IMR-90 (cell line): ENCODE measurements around the gene DCDC2.

Source experiments
- CEBPB ChIP-seq: IDR thresholded peaks from 2 replicates; pipeline ENCODE4 v1.6.1; 2012; ENCODE audit warnings: low read depth, low read length, improper control_type of control experiment
- CHD1 ChIP-seq: IDR thresholded peaks from 2 replicates; pipeline ENCODE4 v1.6.1; 2012; ENCODE audit warnings: low read depth, low read length, improper control_type of control experiment
- CTCF ChIP-seq: conservative IDR thresholded peaks from 2 replicates; pipeline ENCODE4 v1.5.1; 2012; ENCODE audit warnings: mild to moderate bottlenecking, low read depth, low read length, improper control_type of control experiment
- MAFK ChIP-seq: IDR thresholded peaks from 2 replicates; pipeline ENCODE4 v1.6.1; 2012; ENCODE audit warnings: low read depth, low read length, improper control_type of control experiment
- POLR2A ChIP-seq: IDR thresholded peaks from 2 replicates; pipeline ENCODE4 v1.6.1; 2012; ENCODE audit warnings: mild to moderate bottlenecking, low read depth, low read length

- no peak for TF ChIP-seq CTCF
- TF ChIP-seq CEBPB, result no peak
- TF ChIP-seq MAFK, result no peak
- TF ChIP-seq POLR2A, result no peak
- no peak for TF ChIP-seq CHD1
Observed at GRCh38 chr6:24242924-24243323, 114.9 kb downstream of the DCDC2 start.
